Natural killer cell (primary cell): ENCODE results near the gene DIMT1. TPM values are rescaled to one million over a fixed set of nuclear protein-coding genes. Genes with fewer than 3 reads are reported as not detected.

Experiments
- ATAC-seq, 3 donors: fragments of 150-1000 bp in 2 of 3; fragments of 200-7000 bp in 1 of 3; cut with Tn5 transposase; 1 replicate in 1 of 3; 2 replicates in 2 of 3; pipeline ENCODE4 v1.10.0; 2021; ENCODE audit warnings: mild to moderate bottlenecking in 2 of 3, moderate library complexity in 2 of 3
- DNase-seq, 2 donors: peaks; one replicate each; pipeline versions ENCODE4 v3.0.0 to v3.0.0-alpha.2; 2013 to 2021; ENCODE audit warnings: mixed read lengths in 1 of 2
- H3K27ac ChIP-seq: one replicate; pipeline ENCODE4 v1.5.1; 2013; ENCODE audit warnings: mild to moderate bottlenecking, low read length
- H3K27me3 ChIP-seq: one replicate; pipeline ENCODE4 v1.6.1; 2013; ENCODE audit warnings: low read length; ENCODE audit not compliant: control insufficient read depth, insufficient read depth
- H3K36me3 ChIP-seq: one replicate; pipeline ENCODE4 v1.6.1; 2013; ENCODE audit warnings: low read length; ENCODE audit not compliant: control insufficient read depth, insufficient read depth
- H3K4me1 ChIP-seq: one replicate; pipeline ENCODE4 v1.6.1; 2013; ENCODE audit warnings: low read length; ENCODE audit not compliant: control insufficient read depth, insufficient read depth
- H3K4me3 ChIP-seq: one replicate; pipeline ENCODE4 v1.5.1; 2013; ENCODE audit warnings: low read length
- H3K9me3 ChIP-seq: one replicate; pipeline ENCODE4 v1.6.1; 2013; ENCODE audit warnings: low read length; ENCODE audit not compliant: control insufficient read depth, insufficient read depth
- H3K27ac Mint-ChIP-seq, 2 donors: one replicate each; pipeline ENCODE4 v1.8.0; 2022; ENCODE audit warnings: mild to moderate bottlenecking in 2 of 2, mixed read lengths in 2 of 2, moderate library complexity in 1 of 2
- H3K27me3 Mint-ChIP-seq, 2 donors: one replicate each; pipeline ENCODE4 v1.8.0; 2022; ENCODE audit warnings: low read depth in 2 of 2, mixed read lengths in 2 of 2
- H3K36me3 Mint-ChIP-seq: one replicate; pipeline ENCODE4 v1.8.0; 2022; ENCODE audit warnings: mixed read lengths
- H3K4me1 Mint-ChIP-seq, 2 donors: one replicate each; pipeline ENCODE4 v1.8.0; 2022; ENCODE audit warnings: mixed read lengths in 2 of 2
- H3K4me3 Mint-ChIP-seq: one replicate; pipeline ENCODE4 v1.8.0; 2022; ENCODE audit warnings: mild to moderate bottlenecking, moderate library complexity, mixed read lengths
- H3K9me3 Mint-ChIP-seq, 2 donors: one replicate each; pipeline ENCODE4 v1.8.0; 2022; ENCODE audit warnings: mixed read lengths in 2 of 2
- WGBS: methylation state at CpG from one replicate; pipeline ENCODE4 v1.1.7; 2013; ENCODE audit warnings: missing lambda C conversion rate; ENCODE audit not compliant: insufficient coverage; 5-methylcytosine and 5-hydroxymethylcytosine counted together
- intact Hi-C: fragments of 100-400 bp; cut with micrococcal nuclease; formaldehyde crosslinking; loops from one replicate; pipeline ENCODE4 v1.14.2; 2022
- total RNA-seq, 4 donors: library from RNA; stranded (reverse); fragments of 120-200 nt in 1 of 4; gene quantifications; one replicate each; pipeline versions ENCODE4 v1.2.3 to v1.2.4, GENCODE V29; 2013 to 2022
- TF ChIP-seq, protein P1 (sequence below): fragments of 200-600 bp; IDR thresholded peaks from one replicate; pipeline ENCODE4 v1.8.0; 2022; ENCODE audit warnings: antibody characterized with exemption

The DIMT1 gene
- total RNA-seq, 3 donors from 2014 or later (not counting 1 experiment from before 2014, with no cell fraction given): 8.9 to 10.9 (median 10.1) TPM

GRCh38 chr5:62432621-62433064 lies 28.9 kb upstream of the DIMT1 start:
- WGBS: 94% methylated on average over 3 of the region's 5 CpGs
- H3K27ac Mint-ChIP-seq: no peak overlapping the region
- H3K9me3 Mint-ChIP-seq: no peaks in the 10 kb centered on the region
- H3K36me3 ChIP-seq: no peaks in the 10 kb centered on the region
- no peaks in the 10 kb centered on the region for H3K27me3 Mint-ChIP-seq
- no peak overlapping the region for H3K4me3 ChIP-seq
- H3K27me3 ChIP-seq: no peaks in the 10 kb centered on the region
- no peaks in the 10 kb centered on the region for H3K4me1 ChIP-seq
- ATAC-seq: peak in 1 of 3 donors; percentile 48
- intact Hi-C loops: no loop called here
- DNase-seq: no peak
- no peaks in the 10 kb centered on the region for H3K9me3 ChIP-seq
- H3K4me3 Mint-ChIP-seq: no peak overlapping the region
- peaks cover 14 to 15% of the 10 kb centered on the region in 2 donors for H3K4me1 Mint-ChIP-seq
- no peak overlapping the region for H3K27ac ChIP-seq
- TF ChIP-seq, protein P1, sequence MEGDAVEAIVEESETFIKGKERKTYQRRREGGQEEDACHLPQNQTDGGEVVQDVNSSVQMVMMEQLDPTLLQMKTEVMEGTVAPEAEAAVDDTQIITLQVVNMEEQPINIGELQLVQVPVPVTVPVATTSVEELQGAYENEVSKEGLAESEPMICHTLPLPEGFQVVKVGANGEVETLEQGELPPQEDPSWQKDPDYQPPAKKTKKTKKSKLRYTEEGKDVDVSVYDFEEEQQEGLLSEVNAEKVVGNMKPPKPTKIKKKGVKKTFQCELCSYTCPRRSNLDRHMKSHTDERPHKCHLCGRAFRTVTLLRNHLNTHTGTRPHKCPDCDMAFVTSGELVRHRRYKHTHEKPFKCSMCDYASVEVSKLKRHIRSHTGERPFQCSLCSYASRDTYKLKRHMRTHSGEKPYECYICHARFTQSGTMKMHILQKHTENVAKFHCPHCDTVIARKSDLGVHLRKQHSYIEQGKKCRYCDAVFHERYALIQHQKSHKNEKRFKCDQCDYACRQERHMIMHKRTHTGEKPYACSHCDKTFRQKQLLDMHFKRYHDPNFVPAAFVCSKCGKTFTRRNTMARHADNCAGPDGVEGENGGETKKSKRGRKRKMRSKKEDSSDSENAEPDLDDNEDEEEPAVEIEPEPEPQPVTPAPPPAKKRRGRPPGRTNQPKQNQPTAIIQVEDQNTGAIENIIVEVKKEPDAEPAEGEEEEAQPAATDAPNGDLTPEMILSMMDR: no peak
- H3K36me3 Mint-ChIP-seq: no peaks in the 10 kb centered on the region

DNA sequence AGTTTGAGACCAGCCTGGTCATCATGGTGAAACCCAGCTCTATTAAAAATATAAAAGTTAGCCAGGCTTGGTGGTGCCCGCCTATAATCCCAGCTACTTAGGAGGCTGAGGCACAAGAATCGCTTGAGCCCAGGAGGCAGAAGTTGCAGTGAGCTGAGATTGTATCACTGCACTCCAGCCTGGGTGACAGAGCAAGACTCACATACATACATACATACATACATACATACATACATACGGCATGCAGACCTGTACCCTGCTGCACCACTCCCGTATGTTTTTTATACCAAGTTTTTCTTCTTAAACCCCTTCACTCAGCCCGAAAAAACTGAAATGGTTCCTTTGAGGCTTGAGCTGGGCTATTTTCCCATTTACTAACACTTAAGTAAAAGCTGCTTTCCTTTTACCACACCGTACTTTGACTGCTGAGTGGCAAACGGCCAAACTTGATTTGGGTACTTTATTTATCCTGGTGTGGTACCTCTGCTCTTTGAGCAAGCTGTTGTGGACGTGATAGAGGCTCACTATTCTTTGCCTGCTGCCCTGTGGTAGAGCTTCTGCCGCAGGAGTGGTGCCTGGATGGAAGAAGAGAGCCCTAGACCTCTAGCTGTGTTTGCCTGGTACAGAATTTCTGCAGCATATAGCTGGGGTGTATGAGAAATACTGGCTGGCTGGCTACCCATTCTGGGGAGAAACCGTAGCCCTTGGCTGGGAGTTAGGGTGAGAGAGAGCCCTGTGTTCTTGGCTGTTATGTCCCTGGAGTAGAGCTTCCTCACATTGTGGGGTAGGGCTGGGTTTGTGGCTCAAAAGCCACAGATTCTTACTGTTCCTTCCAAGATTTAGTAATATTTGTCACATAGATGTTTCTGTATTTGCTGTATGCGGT lies 28.3 kb upstream of the DIMT1 start:
- Histone ChIP-seq H3K27me3 (no peaks in the 10 kb centered on the region), H3K9me3 (no peaks in the 10 kb centered on the region), H3K4me1 (no peaks in the 10 kb centered on the region), H3K27ac (no peak overlapping the region), H3K36me3 (no peaks in the 10 kb centered on the region), H3K4me3 (no peak overlapping the region)
- ATAC-seq (peak in 1 of 3 donors; percentile 57), DNase-seq (no peak)
- Mint-ChIP-seq H3K4me1 (peaks cover 14 to 15% of the 10 kb centered on the region in 2 donors), H3K9me3 (no peaks in the 10 kb centered on the region), H3K4me3 (no peak overlapping the region), H3K27ac (no peak overlapping the region), H3K27me3 (no peaks in the 10 kb centered on the region), H3K36me3 (no peaks in the 10 kb centered on the region)
- TF ChIP-seq, protein P1: no peak
- 87% methylated on average over 11 of the region's 11 CpGs for WGBS
- intact Hi-C loops: no loop called here

DNA sequence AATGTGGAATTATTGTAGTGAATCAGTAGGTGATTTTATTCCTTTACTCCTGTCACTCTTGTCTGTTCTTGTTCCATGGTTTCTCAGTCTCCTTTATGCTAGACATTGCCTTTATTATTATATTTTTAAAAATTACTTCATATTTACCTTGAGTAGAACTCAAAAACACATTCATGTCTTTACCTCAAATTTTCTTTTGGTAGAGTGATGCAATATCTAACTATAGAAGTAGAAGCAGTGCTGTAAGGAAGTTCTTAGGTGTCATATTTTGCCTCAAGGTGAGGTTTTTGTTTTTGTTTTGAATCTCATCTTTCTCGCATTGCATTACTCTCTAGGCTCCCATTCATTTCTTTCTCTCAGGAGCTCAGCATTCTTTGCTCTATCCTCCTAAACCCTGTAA lies 21.1 kb upstream of the DIMT1 start:
- no peak for ATAC-seq
- H3K9me3 ChIP-seq: no peaks in the 10 kb centered on the region
- no peaks in the 10 kb centered on the region for H3K27me3 ChIP-seq
- H3K4me3 Mint-ChIP-seq: no peak overlapping the region
- intact Hi-C loops: no loop called here
- no peak overlapping the region for H3K27ac ChIP-seq
- WGBS: 100% methylated on average over 1 of the region's 1 CpG
- no peak for DNase-seq
- peaks cover 0 to 11% of the 10 kb centered on the region in 2 donors for H3K4me1 Mint-ChIP-seq
- H3K27ac Mint-ChIP-seq: no peak overlapping the region
- no peaks in the 10 kb centered on the region for H3K4me1 ChIP-seq
- H3K27me3 Mint-ChIP-seq: no peaks in the 10 kb centered on the region
- no peak overlapping the region for H3K4me3 ChIP-seq
- TF ChIP-seq, protein P1: no peak
- no peaks in the 10 kb centered on the region for H3K9me3 Mint-ChIP-seq
- H3K36me3 Mint-ChIP-seq: no peaks in the 10 kb centered on the region
- H3K36me3 ChIP-seq: no peaks in the 10 kb centered on the region
